Immature natural killer cell (primary cell): Measurements from ENCODE around the gene PRRT1B. TPM values are rescaled to one million over a fixed set of nuclear protein-coding genes. Genes with fewer than 3 reads are reported as not detected.

ENCODE experiments used
- DNase-seq, 3 donors: peaks; one replicate each; pipeline ENCODE4 v3.0.0; 2022; ENCODE audit warnings: mixed read lengths in 1 of 3
- H3K27ac Mint-ChIP-seq, 6 donors: one replicate each; pipeline ENCODE4 v1.8.0; 2020; ENCODE audit warnings: mixed read lengths in 6 of 6, mild to moderate bottlenecking in 5 of 6, inconsistent platforms in 4 of 6, moderate library complexity in 3 of 6
- H3K27me3 Mint-ChIP-seq, 3 donors: one replicate each; pipeline ENCODE4 v1.8.0; 2020 to 2021; ENCODE audit warnings: low read depth in 3 of 3, mild to moderate bottlenecking in 3 of 3, mixed read lengths in 3 of 3, moderate library complexity in 3 of 3, inconsistent platforms in 1 of 3
- H3K36me3 Mint-ChIP-seq, 3 donors: one replicate each; pipeline ENCODE4 v1.8.0; 2020; ENCODE audit warnings: mixed read lengths in 3 of 3, inconsistent platforms in 2 of 3, mild to moderate bottlenecking in 2 of 3
- H3K4me1 Mint-ChIP-seq, 2 donors: one replicate each; pipeline ENCODE4 v1.8.0; 2020; ENCODE audit warnings: inconsistent platforms in 2 of 2, mild to moderate bottlenecking in 2 of 2, mixed read lengths in 2 of 2, moderate library complexity in 1 of 2
- H3K4me3 Mint-ChIP-seq, 5 donors: one replicate each; pipeline ENCODE4 v1.8.0; 2020; ENCODE audit warnings: mild to moderate bottlenecking in 5 of 5, mixed read lengths in 5 of 5, inconsistent platforms in 3 of 5, moderate library complexity in 3 of 5
- H3K9me3 Mint-ChIP-seq, 6 donors: one replicate each; pipeline ENCODE4 v1.8.0; 2020; ENCODE audit warnings: mild to moderate bottlenecking in 6 of 6, mixed read lengths in 6 of 6, inconsistent platforms in 4 of 6, moderate library complexity in 3 of 6
- polyA plus RNA-seq, 3 donors: library from polyadenylated mRNA; unstranded; fragments of 300-500 nt; fragmentation: Illumina TruSeq; gene quantifications; one replicate each; pipeline ENCODE4 v1.2.3, GENCODE V29; 2021

Gene PRRT1B
- not detected for polyA plus RNA-seq

DNA sequence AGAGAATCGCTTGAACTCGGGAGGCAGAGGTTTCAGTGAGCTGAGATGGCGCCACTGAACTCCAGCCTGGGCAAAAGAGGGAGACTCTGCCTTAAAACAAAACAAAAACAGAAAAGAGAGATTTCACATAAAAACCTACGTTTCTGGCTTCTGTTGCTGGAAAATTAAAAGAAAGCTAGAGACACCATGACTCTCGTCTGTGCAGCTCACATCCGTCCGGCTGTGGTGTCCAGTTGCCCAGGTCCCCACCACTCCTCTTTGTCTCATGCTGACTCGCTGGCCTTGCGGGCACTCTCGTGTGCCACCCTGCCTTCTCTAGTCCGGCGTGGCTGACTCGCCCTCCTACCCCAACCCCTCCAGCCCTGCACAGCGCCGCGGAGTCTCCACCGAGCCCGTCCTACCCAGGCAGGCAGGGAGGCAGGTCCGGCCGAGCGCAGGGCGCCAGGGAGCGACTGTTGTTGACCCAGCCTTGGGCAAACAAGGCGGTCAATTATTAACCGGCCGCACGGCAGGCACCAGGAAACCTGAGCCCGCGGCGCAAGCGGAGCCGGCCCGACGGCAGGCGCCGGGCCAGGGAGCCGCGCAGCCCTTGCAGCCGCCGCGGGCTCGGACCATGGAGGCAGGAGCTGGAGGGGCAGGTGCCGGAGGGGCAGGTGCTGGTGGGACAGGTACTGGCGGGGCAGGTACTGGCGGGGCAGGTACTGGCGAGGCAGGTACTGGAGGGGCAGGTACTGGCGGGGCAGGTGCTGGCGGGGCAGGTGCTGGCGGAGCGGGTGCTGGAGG is at the start of gene PRRT1B:
TSS of gene PRRT1B (plus strand) at position 521 of the 783 bp plus-strand sequence. CDS start at position 614, 93 bp downstream.
- no peak within 1 kb of the TSS for H3K27ac Mint-ChIP-seq
- peaks cover 5 to 8% (median 5%) of the 10 kb centered on the region in 3 donors for H3K36me3 Mint-ChIP-seq
- H3K4me1 Mint-ChIP-seq = peaks cover 6 to 18% of the 10 kb centered on the region in 2 donors
- H3K4me3 Mint-ChIP-seq = no peak within 1 kb of the TSS
- peaks cover 19 to 36% (median 33%) of the 10 kb centered on the region in 3 donors for H3K27me3 Mint-ChIP-seq
- peaks cover 5 to 23% (median 16%) of the 10 kb centered on the region in 6 donors for H3K9me3 Mint-ChIP-seq
- no peak for DNase-seq

DNA sequence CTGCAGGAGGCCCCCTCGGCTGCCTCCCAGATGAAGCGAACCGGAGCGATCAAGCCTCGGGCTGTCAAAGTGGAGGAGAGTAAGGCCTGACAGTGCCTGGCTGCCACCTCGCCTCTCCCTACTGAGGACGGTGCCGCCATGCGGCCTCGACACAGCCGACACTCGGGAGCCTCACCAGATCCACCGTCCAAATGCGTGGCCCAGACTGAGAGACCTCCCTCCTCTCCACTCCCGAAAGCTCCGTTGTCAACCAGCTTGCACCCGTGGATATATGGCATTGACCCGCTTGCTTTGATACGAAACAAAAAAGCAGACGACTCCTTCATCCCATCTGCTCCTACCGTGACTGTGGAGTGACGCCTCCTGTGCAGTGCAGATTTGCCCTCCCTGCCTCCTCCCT is 49.5 kb upstream of the PRRT1B start:
- Mint-ChIP-seq H3K4me1 (peaks cover 12 to 14% of the 10 kb centered on the region in 2 donors), H3K27me3 (peaks cover 9 to 27% (median 19%) of the 10 kb centered on the region in 3 donors), H3K4me3 (no peak overlapping the region), H3K9me3 (no peaks in the 10 kb centered on the region), H3K36me3 (peaks cover 8 to 42% (median 15%) of the 10 kb centered on the region in 3 donors), H3K27ac (peak overlapping the region in 1 of 6 donors; percentile 45)
- DNase-seq = no peak

DNA sequence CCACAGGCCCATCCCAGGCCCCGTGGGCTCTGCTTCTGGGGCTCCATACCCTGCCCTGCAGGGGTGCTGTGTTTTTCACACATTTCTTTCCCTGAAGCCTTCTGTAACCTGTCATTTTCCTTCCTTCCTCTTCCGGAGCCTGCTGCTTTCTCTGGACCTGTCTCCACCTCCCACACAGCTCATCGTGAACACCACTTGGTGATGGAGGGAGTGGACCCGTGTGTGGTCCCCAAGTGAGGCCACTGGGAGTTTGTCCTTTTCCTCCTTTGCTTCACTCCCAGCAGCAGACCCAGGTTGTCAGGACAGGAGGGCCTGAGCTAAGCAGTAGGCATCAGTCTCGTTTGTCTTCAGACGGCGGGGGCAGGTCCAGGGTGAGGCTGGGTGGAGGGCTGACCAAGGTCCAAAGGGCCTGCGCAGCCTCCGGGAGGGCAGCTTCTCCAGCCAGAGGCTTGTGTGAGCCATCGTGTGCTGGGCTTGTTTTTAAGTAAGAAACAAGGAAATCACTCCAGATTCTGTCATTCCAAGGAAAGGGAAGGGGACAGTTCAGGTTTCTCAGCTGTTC is 48.4 kb upstream of the PRRT1B start:
- peaks cover 5 to 34% (median 10%) of the 10 kb centered on the region in 3 donors for H3K36me3 Mint-ChIP-seq
- no peaks in the 10 kb centered on the region for H3K9me3 Mint-ChIP-seq
- H3K4me3 Mint-ChIP-seq = no peak overlapping the region
- peak overlapping the region in 1 of 6 donors; percentile 29 for H3K27ac Mint-ChIP-seq
- peaks cover 21 to 22% of the 10 kb centered on the region in 2 donors for H3K4me1 Mint-ChIP-seq
- peaks cover 9 to 27% (median 25%) of the 10 kb centered on the region in 3 donors for H3K27me3 Mint-ChIP-seq
- DNase-seq = no peak

DNA sequence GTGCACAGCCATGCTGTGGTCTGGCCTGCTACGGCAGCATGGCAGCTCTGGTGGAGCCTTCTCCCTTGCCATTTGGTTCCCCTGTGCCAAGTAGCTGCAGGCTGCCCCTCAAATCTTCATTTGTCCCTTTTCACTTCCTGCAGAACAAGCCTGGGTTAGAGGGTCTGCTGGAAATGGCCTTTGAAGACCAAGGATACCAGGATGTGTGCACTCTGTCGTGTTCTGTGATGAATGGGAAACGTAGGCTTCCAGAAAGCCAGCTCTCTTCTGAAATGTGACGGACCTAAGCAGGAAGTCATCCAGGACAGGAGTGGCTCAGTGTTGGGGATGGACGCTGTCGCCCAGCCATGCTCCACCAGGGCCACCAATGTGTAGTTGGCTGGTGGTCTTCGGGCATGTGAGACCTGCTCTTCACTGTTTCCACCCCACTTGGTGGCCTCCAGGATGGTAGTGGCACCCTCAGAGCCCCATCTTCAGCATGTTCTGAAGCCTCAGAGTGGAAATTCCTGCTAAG is 46.0 kb upstream of the PRRT1B start:
- Mint-ChIP-seq H3K36me3 (peaks cover 0 to 17% (median 0%) of the 10 kb centered on the region in 3 donors), H3K27me3 (peaks cover 16 to 32% (median 17%) of the 10 kb centered on the region in 3 donors), H3K27ac (peak overlapping the region; percentile 2 to 83 (median 69)), H3K4me1 (peaks cover 35% of the 10 kb centered on the region in 2 donors), H3K4me3 (no peak overlapping the region), H3K9me3 (no peaks in the 10 kb centered on the region)
- DNase-seq = no peak

DNA sequence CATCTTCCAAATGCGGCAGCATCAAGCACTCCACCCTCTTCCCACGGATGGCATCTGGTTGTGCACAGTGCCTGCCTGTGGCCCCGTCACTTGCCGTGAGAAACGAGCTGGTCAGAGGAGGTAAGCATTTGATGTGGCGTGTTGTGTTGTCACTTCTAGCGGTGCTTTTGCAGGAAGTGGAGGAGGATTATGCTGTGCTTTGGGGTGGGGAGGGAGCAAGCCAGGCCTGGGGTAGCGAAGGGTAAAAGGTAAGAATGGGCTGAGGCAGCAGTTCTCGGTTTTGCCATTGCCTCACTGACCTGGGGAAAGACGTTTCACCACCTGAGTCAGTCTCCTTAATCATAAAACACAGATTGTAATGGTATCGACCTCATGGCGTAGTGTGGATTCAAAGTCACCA is 44.9 kb upstream of the PRRT1B start:
- DNase-seq = peak; percentile 59 to 63 (median 60)
- Mint-ChIP-seq H3K27ac (peak overlapping the region; percentile 31 to 85 (median 80)), H3K9me3 (no peaks in the 10 kb centered on the region), H3K36me3 (peaks cover 0 to 14% (median 0%) of the 10 kb centered on the region in 3 donors), H3K4me3 (peak overlapping the region; percentile 53 to 92 (median 78)), H3K4me1 (peaks cover 40 to 45% of the 10 kb centered on the region in 2 donors), H3K27me3 (peaks cover 16 to 33% (median 17%) of the 10 kb centered on the region in 3 donors)

DNA sequence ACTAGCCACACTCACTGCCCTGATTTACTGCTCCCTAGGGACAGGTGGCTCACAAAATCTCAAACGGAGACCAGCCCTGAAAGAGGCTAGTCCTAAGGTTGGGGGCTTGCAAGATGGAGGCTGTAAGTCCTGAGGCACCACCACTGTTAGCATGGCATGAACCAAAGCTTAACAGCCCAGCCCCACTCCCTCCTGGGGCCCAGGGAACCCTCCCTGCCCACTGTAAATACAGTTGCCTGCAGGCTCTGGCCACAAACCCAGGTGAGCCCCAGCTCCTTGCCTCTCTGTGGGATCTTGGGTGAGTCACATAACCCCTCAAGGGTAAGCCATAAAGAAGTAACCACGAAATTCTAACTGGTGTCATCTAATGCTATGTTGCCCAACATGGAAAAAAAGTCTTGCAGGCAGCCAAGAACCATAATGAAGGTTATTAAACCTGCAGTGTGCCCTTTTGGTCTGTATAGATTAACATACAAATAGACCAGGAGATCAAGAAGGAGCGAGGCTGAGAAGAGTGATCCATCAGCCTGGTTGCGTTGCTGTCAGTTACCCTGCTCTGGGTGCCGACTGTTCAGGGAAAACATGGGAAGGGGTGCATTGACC is 44.3 kb upstream of the PRRT1B start:
- DNase-seq = peak in 2 of 3 donors; percentile 12 to 17
- peaks cover 0 to 11% (median 1%) of the 10 kb centered on the region in 3 donors for H3K36me3 Mint-ChIP-seq
- no peaks in the 10 kb centered on the region for H3K9me3 Mint-ChIP-seq

DNA sequence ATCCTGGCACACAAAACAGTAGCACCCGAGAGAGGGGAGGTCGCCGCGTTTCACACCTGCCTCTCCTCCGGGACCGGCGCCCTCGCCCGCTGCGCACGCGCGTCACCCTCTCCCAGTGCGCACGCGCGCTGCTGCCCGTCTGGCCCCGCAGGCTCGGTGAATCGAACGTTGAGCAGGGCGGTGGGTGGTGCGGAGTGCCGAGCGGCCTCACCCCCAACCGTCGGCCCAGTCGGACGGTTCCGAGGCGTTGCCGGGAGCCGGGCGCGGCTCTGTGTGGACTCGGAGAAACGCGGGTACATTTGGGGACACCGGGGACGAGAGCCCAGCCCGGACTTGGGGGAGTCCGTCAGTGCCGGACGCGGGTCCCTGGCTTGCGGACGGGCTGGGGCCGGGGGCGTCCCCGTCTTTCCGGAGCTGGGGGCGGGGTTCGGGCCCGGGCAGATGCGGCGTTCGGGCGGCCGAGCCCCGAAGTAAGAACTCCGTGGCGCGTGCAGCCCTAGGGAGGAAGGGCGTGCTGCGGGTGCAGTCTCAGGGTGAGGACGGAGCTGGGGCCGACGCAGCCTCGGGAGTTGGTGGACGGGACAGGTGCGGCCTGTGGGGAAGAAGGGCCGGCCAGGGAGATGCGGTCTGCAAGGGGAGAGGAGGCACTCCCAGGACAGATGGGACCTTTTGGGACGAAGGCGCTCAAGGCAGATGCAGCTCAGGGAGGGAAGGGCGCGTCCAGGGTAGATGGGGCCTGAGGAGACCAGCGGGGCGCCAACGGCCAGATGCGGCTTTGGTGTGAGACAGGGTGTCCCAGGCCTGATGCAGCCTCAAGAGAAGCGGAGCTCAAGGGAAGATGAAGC is 42.3 kb upstream of the PRRT1B start, which contains the start of gene POMT1:
TSS of gene POMT1 (plus strand) at position 138 of the 845 bp plus-strand sequence. CDS start 1,301 bp downstream, outside the sequence.
- peaks cover 10 to 28% (median 14%) of the 10 kb centered on the region in 3 donors for H3K27me3 Mint-ChIP-seq
- H3K36me3 Mint-ChIP-seq = peaks cover 0 to 14% (median 4%) of the 10 kb centered on the region in 3 donors
- H3K4me1 Mint-ChIP-seq = peaks cover 40 to 50% of the 10 kb centered on the region in 2 donors
- DNase-seq = peak; percentile 88 to 91 (median 89)
- peak within 1 kb of the TSS; percentile 73 to 84 (median 80) for H3K27ac Mint-ChIP-seq
- peak within 1 kb of the TSS; percentile 88 to 93 (median 92) for H3K4me3 Mint-ChIP-seq
- H3K9me3 Mint-ChIP-seq = no peaks in the 10 kb centered on the region

More for the DNA sequence above, 44.3 kb upstream of the PRRT1B start:
- H3K4me3 Mint-ChIP-seq = peak overlapping the region; percentile 69 to 92 (median 82)
- peaks cover 40 to 46% of the 10 kb centered on the region in 2 donors for H3K4me1 Mint-ChIP-seq
- peak overlapping the region; percentile 31 to 85 (median 80) for H3K27ac Mint-ChIP-seq
- H3K27me3 Mint-ChIP-seq = peaks cover 14 to 33% (median 17%) of the 10 kb centered on the region in 3 donors

DNA sequence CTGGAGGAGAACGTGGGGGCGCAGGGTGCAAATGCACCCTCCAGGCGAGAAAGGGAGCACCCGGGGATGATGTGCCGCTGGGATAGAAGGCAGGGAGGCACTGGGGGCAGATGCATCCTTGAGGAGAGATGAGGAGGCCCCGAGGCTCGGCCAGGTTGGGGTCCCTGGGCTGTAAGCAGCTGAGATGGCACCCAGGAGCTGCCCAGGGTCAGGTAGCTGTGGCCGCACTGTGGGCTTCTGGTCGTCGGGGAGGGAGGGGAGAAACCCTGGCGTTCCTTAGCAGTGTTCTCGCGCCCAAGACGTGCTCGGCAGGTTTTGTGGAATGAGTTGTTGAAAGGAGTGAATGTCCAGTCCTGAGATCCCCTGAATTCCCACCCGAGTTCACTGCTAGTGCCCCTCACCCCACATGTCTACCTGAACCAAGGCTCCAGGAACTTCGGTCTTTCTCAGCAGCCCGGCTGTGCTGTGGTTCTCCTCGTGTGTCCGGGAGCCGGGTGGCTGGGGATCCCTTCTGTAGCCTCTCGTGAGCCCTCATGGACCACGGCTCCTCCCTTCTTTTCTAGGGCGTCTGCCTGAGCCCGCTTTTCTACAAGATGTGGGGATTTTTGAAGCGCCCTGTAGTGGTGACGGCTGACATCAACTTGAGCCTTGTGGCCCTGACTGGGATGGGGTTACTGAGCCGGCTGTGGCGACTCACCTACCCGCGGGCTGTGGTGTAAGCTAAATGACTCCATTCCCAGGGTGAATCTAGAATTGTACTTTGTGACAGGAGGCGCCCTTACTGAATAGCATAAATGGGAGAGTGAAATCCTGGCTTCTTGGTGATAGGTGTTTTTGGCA is 41.5 kb upstream of the PRRT1B start:
- H3K27me3 Mint-ChIP-seq = peaks cover 10 to 24% (median 14%) of the 10 kb centered on the region in 3 donors

DNA sequence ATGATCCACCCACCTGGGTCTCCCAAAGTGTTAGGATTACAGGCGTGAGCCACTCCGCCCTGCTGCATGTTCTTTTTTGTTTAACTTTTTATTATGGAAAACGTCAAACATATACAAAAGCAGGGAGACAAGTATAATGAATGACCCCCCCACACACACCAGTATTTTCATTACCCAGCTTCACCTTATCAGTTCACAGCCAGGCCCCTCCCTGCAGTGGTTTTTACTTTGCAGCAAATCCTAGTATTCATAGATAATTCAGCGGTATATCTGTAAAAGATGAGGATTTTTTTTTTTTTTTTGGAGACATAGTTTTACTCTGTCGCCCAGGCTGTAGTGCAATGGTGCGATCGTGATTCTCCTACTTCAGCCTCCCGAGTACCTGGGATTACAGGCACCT is 40.3 kb upstream of the PRRT1B start:
- no peak for DNase-seq

More for the DNA sequence above, 41.5 kb upstream of the PRRT1B start:
- peaks cover 40 to 50% of the 10 kb centered on the region in 2 donors for H3K4me1 Mint-ChIP-seq
- no peaks in the 10 kb centered on the region for H3K9me3 Mint-ChIP-seq
- H3K36me3 Mint-ChIP-seq = peaks cover 0 to 16% (median 4%) of the 10 kb centered on the region in 3 donors
- H3K4me3 Mint-ChIP-seq = peak overlapping the region; percentile 88 to 93 (median 92)
- DNase-seq = peak in 2 of 3 donors; percentile 19 to 20
- peak overlapping the region in 5 of 6 donors; percentile 76 to 81 (median 80) for H3K27ac Mint-ChIP-seq

DNA sequence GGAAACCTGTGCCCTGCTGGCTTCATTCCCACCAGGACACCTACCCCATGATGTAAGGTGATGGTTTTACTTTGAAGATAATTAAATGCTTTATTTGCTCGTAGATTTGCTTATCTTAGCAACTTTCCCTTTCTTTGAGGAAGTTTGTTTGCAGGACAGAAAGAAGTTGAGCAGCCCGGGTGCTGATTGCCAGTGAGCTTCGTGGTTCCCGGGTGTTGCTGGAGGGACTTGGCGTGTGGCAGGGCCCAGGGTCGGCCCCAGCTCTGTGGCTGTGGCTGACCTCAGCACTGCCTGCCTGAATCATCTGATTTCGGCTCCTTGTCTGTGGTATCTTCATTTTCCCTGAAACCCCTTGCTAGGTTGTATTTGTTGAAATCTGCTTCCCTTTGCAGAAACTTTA is 33.9 kb upstream of the PRRT1B start:
- H3K9me3 Mint-ChIP-seq = no peaks in the 10 kb centered on the region
- peaks cover 6 to 9% of the 10 kb centered on the region in 2 donors for H3K4me1 Mint-ChIP-seq
- no peak overlapping the region for H3K27ac Mint-ChIP-seq
- H3K4me3 Mint-ChIP-seq = no peak overlapping the region
- H3K27me3 Mint-ChIP-seq = peaks cover 0 to 2% (median 0%) of the 10 kb centered on the region in 3 donors
- peaks cover 8 to 41% (median 11%) of the 10 kb centered on the region in 3 donors for H3K36me3 Mint-ChIP-seq
- DNase-seq = no peak

More for the DNA sequence above, 40.3 kb upstream of the PRRT1B start:
- Mint-ChIP-seq H3K36me3 (peaks cover 5 to 21% (median 9%) of the 10 kb centered on the region in 3 donors), H3K4me1 (peaks cover 35 to 44% of the 10 kb centered on the region in 2 donors), H3K27me3 (peaks cover 9 to 18% (median 10%) of the 10 kb centered on the region in 3 donors), H3K4me3 (peak overlapping the region in 3 of 5 donors; percentile 38 to 52 (median 44)), H3K9me3 (no peaks in the 10 kb centered on the region), H3K27ac (no peak overlapping the region)

DNA sequence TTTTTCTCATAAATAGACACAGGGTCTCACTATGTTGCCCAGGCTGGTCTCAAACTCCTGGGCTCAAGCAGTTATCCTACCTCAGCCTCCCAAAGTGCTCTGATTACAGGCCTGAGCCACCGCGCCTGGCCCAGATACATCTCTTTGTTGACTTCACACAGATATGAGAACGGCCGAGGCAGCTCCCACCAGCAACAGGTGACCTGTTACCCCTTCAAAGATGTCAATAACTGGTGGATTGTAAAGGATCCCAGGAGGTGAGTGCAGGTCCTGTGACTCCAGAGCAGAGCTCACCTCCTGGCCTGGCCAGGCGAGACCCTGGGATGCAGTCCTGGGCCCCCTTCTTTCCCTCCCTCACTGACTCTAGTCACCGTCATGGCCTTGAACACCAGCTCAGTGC is 33.4 kb upstream of the PRRT1B start:
- no peak overlapping the region for H3K27ac Mint-ChIP-seq

DNA sequence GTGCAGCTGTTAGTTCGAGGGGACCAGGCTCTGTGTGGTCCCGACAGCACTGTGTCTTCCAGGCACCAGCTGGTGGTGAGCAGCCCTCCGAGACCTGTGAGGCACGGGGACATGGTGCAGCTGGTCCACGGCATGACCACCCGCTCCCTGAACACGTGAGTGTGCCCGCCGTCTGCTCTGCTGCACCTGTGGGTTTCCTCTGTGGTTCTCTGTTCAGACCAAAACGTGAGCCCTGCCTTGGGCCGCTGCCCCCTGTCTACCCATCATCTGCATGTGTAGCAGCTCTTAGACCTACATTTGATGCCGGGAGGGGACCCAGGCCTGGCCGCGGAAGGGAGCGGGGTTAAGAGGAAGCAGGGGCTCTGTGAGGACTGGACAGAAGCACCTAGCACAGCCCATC is 32.1 kb upstream of the PRRT1B start:
- Mint-ChIP-seq H3K9me3 (no peaks in the 10 kb centered on the region), H3K36me3 (peaks cover 12 to 46% (median 17%) of the 10 kb centered on the region in 3 donors), H3K27ac (peak overlapping the region in 1 of 6 donors; percentile 21), H3K4me3 (peak overlapping the region in 1 of 5 donors; percentile 27), H3K4me1 (peaks cover 6 to 9% of the 10 kb centered on the region in 2 donors), H3K27me3 (peaks cover 0 to 3% (median 2%) of the 10 kb centered on the region in 3 donors)
- peak; percentile 19 to 45 (median 24) for DNase-seq

More for the DNA sequence above, 33.4 kb upstream of the PRRT1B start:
- Mint-ChIP-seq H3K9me3 (no peaks in the 10 kb centered on the region), H3K4me3 (no peak overlapping the region), H3K4me1 (peaks cover 6 to 9% of the 10 kb centered on the region in 2 donors), H3K27me3 (peaks cover 0 to 2% (median 0%) of the 10 kb centered on the region in 3 donors), H3K36me3 (peaks cover 8 to 38% (median 11%) of the 10 kb centered on the region in 3 donors)
- DNase-seq = no peak
